CD4-positive, alpha-beta T cell treated with Interferon alpha-2 for 1 hour (primary cell): Measurements from ENCODE around the gene GINS1.

Experiments used
- DNase-seq, 2 donors: peaks; one replicate each; pipeline ENCODE4 v3.0.0-alpha.2; 2020 to 2022

The GINS1 gene

GRCh38 chr20:25496165-25496967 is 88.9 kb downstream of the GINS1 start:
- DNase-seq, result no peak

- no peak for DNase-seq
These were observed 89.5 kb downstream of the GINS1 start for GRCh38 chr20:25496968-25497401.

GRCh38 chr20:25497586-25498279 is 90.3 kb downstream of the GINS1 start:
- no peak for DNase-seq
